GM23338 (cell line): ENCODE measurements around the gene SUGP1. TPM values are rescaled to one million over a fixed set of nuclear protein-coding genes. Genes with fewer than 3 reads are reported as not detected.

Experiments used
- ATAC-seq: fragments of 200-7000 bp; cut with Tn5 transposase; 3 replicates; pipeline ENCODE4 v1.9.1; 2020
- DNase-seq: peaks from one replicate; pipeline ENCODE4 v3.0.0-alpha.2; 2015; ENCODE audit warnings: low spot score
- H2AFZ ChIP-seq: fragments of 200-600 bp; sonication (generic); 2 replicates; pipeline ENCODE4 v1.8.0; 2016; ENCODE audit warnings: antibody characterized with exemption, mild to moderate bottlenecking, moderate library complexity
- H3F3A ChIP-seq: fragments of 200-600 bp; sonication (generic); replicated peaks from 2 replicates; pipeline ENCODE4 v1.8.0; 2017; ENCODE audit warnings: antibody characterized with exemption, mixed run types, low read depth
- H3K27ac ChIP-seq: fragments of 200-600 bp; sonication (generic); 2 replicates; pipeline ENCODE4 v1.6.1; 2016; ENCODE audit warnings: low read depth
- H3K27me3 ChIP-seq: fragments of 200-600 bp; sonication (generic); 2 replicates; pipeline ENCODE4 v1.8.0; 2016; ENCODE audit warnings: mild to moderate bottlenecking, mixed run types, moderate library complexity; ENCODE audit not compliant: insufficient read depth
- H3K36me3 ChIP-seq: fragments of 200-600 bp; sonication (generic); 2 replicates; pipeline ENCODE4 v1.8.0; 2016; ENCODE audit warnings: mild to moderate bottlenecking; ENCODE audit not compliant: insufficient read depth
- H3K4me1 ChIP-seq: fragments of 200-600 bp; sonication (generic); 2 replicates; pipeline ENCODE4 v1.8.0; 2016; ENCODE audit warnings: mild to moderate bottlenecking, moderate library complexity; ENCODE audit not compliant: insufficient read depth
- H3K4me2 ChIP-seq: fragments of 200-600 bp; sonication (generic); 2 replicates; pipeline ENCODE4 v1.7.1; 2017; ENCODE audit warnings: mixed run types
- H3K4me3 ChIP-seq: fragments of 200-600 bp; sonication (generic); 2 replicates; pipeline ENCODE4 v1.6.1; 2016; ENCODE audit warnings: mixed run types
- H3K79me2 ChIP-seq: fragments of 200-600 bp; sonication (generic); replicated peaks from 2 replicates; pipeline ENCODE4 v1.8.0; 2017; ENCODE audit warnings: mild to moderate bottlenecking; ENCODE audit not compliant: insufficient read depth
- H3K9me2 ChIP-seq: fragments of 200-600 bp; sonication (generic); 2 replicates; pipeline ENCODE4 v1.8.0; 2017; ENCODE audit not compliant: insufficient read depth
- H4K20me1 ChIP-seq: fragments of 200-600 bp; sonication (generic); replicated peaks from 2 replicates; pipeline ENCODE4 v1.8.0; 2017; ENCODE audit warnings: mild to moderate bottlenecking; ENCODE audit not compliant: insufficient read depth
- H3K27ac Mint-ChIP-seq: 2 replicates; pipeline ENCODE4 v1.8.0; 2020; ENCODE audit warnings: inconsistent platforms, mild to moderate bottlenecking, moderate library complexity, mixed read lengths
- H3K27me3 Mint-ChIP-seq: 3 replicates; pipeline ENCODE4 v1.8.0; 2022; ENCODE audit warnings: low read depth, mild to moderate bottlenecking, moderate library complexity, mixed read lengths, inconsistent platforms; ENCODE audit not compliant: insufficient read depth, poor library complexity
- H3K36me3 Mint-ChIP-seq: 3 replicates; pipeline ENCODE4 v1.8.0; 2021; ENCODE audit warnings: low read depth, mild to moderate bottlenecking, inconsistent platforms, moderate library complexity, mixed read lengths
- H3K4me1 Mint-ChIP-seq: 3 replicates; pipeline ENCODE4 v1.8.0; 2020; ENCODE audit warnings: mild to moderate bottlenecking, inconsistent platforms, mixed read lengths
- H3K4me3 Mint-ChIP-seq: 3 replicates; pipeline ENCODE4 v1.8.0; 2021; ENCODE audit warnings: moderate library complexity, mild to moderate bottlenecking, inconsistent platforms, mixed read lengths
- H3K9me3 Mint-ChIP-seq: 3 replicates; pipeline ENCODE4 v1.8.0; 2020; ENCODE audit warnings: moderate library complexity, mild to moderate bottlenecking, inconsistent platforms, mixed read lengths
- CREB1 ChIP-seq: fragments of 250-450 bp; sonication (Bioruptor Pico); IDR thresholded peaks from 2 replicates; pipeline ENCODE4 v1.5.0; 2020; ENCODE audit warnings: low read depth, mild to moderate bottlenecking, moderate library complexity
- EZH2 ChIP-seq: fragments of 200-600 bp; sonication (generic); IDR thresholded peaks from one replicate; pipeline ENCODE4 v1.8.0; 2017; ENCODE audit warnings: antibody characterized with exemption, mild to moderate bottlenecking, low read depth; ENCODE audit not compliant: unreplicated experiment
- EZH2phosphoT487 ChIP-seq: fragments of 200-600 bp; sonication (generic); IDR thresholded peaks from one replicate; pipeline ENCODE4 v1.8.1; 2018; ENCODE audit warnings: antibody characterized with exemption; ENCODE audit not compliant: unreplicated experiment
- JUNB ChIP-seq: IDR thresholded peaks from one replicate; pipeline ENCODE4 v1.6.1; 2016; ENCODE audit warnings: antibody characterized with exemption; ENCODE audit not compliant: unreplicated experiment
- NANOG ChIP-seq: IDR thresholded peaks from 2 replicates; pipeline ENCODE4 v1.6.1; 2016; ENCODE audit warnings: antibody characterized with exemption, borderline replicate concordance
- POLR2AphosphoS5 ChIP-seq: IDR thresholded peaks from 2 replicates; pipeline ENCODE4 v1.6.1; 2016; ENCODE audit warnings: antibody characterized with exemption, low read depth
- STAT1 ChIP-seq: IDR thresholded peaks from one replicate; pipeline ENCODE4 v1.6.1; 2016; ENCODE audit warnings: antibody characterized with exemption; ENCODE audit not compliant: unreplicated experiment
- ZNF114 ChIP-seq: fragments of 250-450 bp; sonication (Bioruptor Pico); IDR thresholded peaks from 2 replicates; pipeline ENCODE4 v1.5.0; 2020; ENCODE audit warnings: mild to moderate bottlenecking, moderate library complexity
- ZNF331 ChIP-seq: fragments of 250-450 bp; sonication (Bioruptor Pico); IDR thresholded peaks from 2 replicates; pipeline ENCODE4 v1.5.0; 2020; ENCODE audit warnings: low read depth, mild to moderate bottlenecking, moderate library complexity
- polyA plus RNA-seq: library from polyadenylated mRNA; unstranded; fragments of >200 nt; fragmentation: Nextera tagmentation; extraction: Ambion mirVana; gene quantifications from 2 replicates; pipeline ENCODE4 v1.2.1, GENCODE V29; 2016
- total RNA-seq: library from RNA; depleted of rRNA; stranded (reverse); fragments of >200 nt; shearing (Covaris generic); gene quantifications from 2 replicates; pipeline ENCODE4 v1.2.3, GENCODE V29; 2014
- TF ChIP-seq, protein P1 (sequence below): IDR thresholded peaks from one replicate; pipeline ENCODE4 v1.6.1; 2018; ENCODE audit warnings: antibody characterized with exemption; ENCODE audit not compliant: unreplicated experiment
- TF ChIP-seq, protein P2 (sequence below), 2 experiments: fragments of 200-600 bp in 1 of 2; sonication (generic) in 1 of 2; conservative IDR thresholded peaks; 2 replicates each; pipeline versions ENCODE4 v1.5.1 to v1.6.1; 2016 to 2017; ENCODE audit warnings: antibody characterized with exemption in 2 of 2, low read depth in 2 of 2, mild to moderate bottlenecking in 2 of 2, moderate library complexity in 1 of 2
- TF ChIP-seq, protein P3 (sequence below): IDR thresholded peaks from 2 replicates; pipeline ENCODE4 v1.6.1; 2016; ENCODE audit warnings: antibody characterized with exemption
- TF ChIP-seq, protein P4 (sequence below): fragments of 250-450 bp; sonication (Bioruptor Pico); IDR thresholded peaks from 2 replicates; pipeline ENCODE4 v1.5.0; 2020; ENCODE audit warnings: mild to moderate bottlenecking, moderate library complexity

The SUGP1 gene
- total and polyA plus RNA-seq, 2 experiments from 2014 or later = 38.6 to 61.6 TPM

DNA sequence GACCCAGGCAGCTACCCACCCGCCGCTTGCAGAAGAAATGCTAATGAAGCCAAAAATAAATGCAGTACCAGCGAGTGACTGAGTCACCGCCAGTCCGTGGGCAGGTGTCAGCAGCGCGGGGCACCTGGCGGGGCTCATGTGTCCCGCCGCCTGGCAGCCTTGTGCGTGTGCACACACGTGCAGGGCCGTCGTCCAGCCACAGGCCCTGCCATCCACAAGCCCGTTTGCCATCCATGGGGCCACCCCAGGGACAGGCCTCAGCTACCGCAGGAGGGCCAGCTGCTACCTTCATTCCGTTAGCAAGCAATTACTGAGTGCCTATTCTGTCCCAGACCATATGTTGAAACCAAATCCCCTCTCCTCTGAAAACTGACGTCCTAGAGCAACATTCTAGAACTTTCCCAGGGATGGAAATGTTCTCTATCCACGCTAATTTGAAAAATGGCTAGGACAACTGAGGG, 88.0 kb downstream of the SUGP1 start:
- Mint-ChIP-seq H3K27ac (no peak overlapping the region), H3K4me1 (no peaks in the 10 kb centered on the region; the same call in 2 of the 3 replicates), H3K9me3 (peaks cover 28% of the 10 kb centered on the region), H3K36me3 (peaks cover 9% of the 10 kb centered on the region; the same call in 2 of the 3 replicates), H3K27me3 (peaks cover 12% of the 10 kb centered on the region), H3K4me3 (no peak overlapping the region; the same call in 2 of the 3 replicates)
- Histone ChIP-seq H3K79me2 (no peaks in the 10 kb centered on the region), H3K9me2 (peaks cover 4% of the 10 kb centered on the region; the same call in 1 of the 2 replicates), H3K4me2 (no peak overlapping the region), H3K4me1 (no peaks in the 10 kb centered on the region), H3K27ac (no peak overlapping the region), H4K20me1 (no peaks in the 10 kb centered on the region), H2AFZ (no peak overlapping the region), H3K4me3 (no peak overlapping the region), H3F3A (no peaks in the 10 kb centered on the region), H3K27me3 (no peaks in the 10 kb centered on the region), H3K36me3 (no peaks in the 10 kb centered on the region; the same call in 1 of the 2 replicates)
- no peak for DNase-seq
- TF ChIP-seq EZH2phosphoT487 (no peak), JUNB (no peak), ZNF114 (CRISPR knock-in tag) (no peak), ZNF331 (no peak), POLR2AphosphoS5 (no peak), NANOG (no peak), STAT1 (no peak), CREB1 (CRISPR knock-in tag) (no peak), EZH2 (no peak)
- TF ChIP-seq, protein P1, sequence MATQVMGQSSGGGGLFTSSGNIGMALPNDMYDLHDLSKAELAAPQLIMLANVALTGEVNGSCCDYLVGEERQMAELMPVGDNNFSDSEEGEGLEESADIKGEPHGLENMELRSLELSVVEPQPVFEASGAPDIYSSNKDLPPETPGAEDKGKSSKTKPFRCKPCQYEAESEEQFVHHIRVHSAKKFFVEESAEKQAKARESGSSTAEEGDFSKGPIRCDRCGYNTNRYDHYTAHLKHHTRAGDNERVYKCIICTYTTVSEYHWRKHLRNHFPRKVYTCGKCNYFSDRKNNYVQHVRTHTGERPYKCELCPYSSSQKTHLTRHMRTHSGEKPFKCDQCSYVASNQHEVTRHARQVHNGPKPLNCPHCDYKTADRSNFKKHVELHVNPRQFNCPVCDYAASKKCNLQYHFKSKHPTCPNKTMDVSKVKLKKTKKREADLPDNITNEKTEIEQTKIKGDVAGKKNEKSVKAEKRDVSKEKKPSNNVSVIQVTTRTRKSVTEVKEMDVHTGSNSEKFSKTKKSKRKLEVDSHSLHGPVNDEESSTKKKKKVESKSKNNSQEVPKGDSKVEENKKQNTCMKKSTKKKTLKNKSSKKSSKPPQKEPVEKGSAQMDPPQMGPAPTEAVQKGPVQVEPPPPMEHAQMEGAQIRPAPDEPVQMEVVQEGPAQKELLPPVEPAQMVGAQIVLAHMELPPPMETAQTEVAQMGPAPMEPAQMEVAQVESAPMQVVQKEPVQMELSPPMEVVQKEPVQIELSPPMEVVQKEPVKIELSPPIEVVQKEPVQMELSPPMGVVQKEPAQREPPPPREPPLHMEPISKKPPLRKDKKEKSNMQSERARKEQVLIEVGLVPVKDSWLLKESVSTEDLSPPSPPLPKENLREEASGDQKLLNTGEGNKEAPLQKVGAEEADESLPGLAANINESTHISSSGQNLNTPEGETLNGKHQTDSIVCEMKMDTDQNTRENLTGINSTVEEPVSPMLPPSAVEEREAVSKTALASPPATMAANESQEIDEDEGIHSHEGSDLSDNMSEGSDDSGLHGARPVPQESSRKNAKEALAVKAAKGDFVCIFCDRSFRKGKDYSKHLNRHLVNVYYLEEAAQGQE = no peak
- TF ChIP-seq, protein P2, sequence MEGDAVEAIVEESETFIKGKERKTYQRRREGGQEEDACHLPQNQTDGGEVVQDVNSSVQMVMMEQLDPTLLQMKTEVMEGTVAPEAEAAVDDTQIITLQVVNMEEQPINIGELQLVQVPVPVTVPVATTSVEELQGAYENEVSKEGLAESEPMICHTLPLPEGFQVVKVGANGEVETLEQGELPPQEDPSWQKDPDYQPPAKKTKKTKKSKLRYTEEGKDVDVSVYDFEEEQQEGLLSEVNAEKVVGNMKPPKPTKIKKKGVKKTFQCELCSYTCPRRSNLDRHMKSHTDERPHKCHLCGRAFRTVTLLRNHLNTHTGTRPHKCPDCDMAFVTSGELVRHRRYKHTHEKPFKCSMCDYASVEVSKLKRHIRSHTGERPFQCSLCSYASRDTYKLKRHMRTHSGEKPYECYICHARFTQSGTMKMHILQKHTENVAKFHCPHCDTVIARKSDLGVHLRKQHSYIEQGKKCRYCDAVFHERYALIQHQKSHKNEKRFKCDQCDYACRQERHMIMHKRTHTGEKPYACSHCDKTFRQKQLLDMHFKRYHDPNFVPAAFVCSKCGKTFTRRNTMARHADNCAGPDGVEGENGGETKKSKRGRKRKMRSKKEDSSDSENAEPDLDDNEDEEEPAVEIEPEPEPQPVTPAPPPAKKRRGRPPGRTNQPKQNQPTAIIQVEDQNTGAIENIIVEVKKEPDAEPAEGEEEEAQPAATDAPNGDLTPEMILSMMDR (conservative IDR thresholded peaks at IDR 0.05; ENCODE audit: low read depth in 2 of 2) = no peak
- TF ChIP-seq, protein P3, sequence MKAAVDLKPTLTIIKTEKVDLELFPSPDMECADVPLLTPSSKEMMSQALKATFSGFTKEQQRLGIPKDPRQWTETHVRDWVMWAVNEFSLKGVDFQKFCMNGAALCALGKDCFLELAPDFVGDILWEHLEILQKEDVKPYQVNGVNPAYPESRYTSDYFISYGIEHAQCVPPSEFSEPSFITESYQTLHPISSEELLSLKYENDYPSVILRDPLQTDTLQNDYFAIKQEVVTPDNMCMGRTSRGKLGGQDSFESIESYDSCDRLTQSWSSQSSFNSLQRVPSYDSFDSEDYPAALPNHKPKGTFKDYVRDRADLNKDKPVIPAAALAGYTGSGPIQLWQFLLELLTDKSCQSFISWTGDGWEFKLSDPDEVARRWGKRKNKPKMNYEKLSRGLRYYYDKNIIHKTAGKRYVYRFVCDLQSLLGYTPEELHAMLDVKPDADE = no peak
- TF ChIP-seq, protein P4, sequence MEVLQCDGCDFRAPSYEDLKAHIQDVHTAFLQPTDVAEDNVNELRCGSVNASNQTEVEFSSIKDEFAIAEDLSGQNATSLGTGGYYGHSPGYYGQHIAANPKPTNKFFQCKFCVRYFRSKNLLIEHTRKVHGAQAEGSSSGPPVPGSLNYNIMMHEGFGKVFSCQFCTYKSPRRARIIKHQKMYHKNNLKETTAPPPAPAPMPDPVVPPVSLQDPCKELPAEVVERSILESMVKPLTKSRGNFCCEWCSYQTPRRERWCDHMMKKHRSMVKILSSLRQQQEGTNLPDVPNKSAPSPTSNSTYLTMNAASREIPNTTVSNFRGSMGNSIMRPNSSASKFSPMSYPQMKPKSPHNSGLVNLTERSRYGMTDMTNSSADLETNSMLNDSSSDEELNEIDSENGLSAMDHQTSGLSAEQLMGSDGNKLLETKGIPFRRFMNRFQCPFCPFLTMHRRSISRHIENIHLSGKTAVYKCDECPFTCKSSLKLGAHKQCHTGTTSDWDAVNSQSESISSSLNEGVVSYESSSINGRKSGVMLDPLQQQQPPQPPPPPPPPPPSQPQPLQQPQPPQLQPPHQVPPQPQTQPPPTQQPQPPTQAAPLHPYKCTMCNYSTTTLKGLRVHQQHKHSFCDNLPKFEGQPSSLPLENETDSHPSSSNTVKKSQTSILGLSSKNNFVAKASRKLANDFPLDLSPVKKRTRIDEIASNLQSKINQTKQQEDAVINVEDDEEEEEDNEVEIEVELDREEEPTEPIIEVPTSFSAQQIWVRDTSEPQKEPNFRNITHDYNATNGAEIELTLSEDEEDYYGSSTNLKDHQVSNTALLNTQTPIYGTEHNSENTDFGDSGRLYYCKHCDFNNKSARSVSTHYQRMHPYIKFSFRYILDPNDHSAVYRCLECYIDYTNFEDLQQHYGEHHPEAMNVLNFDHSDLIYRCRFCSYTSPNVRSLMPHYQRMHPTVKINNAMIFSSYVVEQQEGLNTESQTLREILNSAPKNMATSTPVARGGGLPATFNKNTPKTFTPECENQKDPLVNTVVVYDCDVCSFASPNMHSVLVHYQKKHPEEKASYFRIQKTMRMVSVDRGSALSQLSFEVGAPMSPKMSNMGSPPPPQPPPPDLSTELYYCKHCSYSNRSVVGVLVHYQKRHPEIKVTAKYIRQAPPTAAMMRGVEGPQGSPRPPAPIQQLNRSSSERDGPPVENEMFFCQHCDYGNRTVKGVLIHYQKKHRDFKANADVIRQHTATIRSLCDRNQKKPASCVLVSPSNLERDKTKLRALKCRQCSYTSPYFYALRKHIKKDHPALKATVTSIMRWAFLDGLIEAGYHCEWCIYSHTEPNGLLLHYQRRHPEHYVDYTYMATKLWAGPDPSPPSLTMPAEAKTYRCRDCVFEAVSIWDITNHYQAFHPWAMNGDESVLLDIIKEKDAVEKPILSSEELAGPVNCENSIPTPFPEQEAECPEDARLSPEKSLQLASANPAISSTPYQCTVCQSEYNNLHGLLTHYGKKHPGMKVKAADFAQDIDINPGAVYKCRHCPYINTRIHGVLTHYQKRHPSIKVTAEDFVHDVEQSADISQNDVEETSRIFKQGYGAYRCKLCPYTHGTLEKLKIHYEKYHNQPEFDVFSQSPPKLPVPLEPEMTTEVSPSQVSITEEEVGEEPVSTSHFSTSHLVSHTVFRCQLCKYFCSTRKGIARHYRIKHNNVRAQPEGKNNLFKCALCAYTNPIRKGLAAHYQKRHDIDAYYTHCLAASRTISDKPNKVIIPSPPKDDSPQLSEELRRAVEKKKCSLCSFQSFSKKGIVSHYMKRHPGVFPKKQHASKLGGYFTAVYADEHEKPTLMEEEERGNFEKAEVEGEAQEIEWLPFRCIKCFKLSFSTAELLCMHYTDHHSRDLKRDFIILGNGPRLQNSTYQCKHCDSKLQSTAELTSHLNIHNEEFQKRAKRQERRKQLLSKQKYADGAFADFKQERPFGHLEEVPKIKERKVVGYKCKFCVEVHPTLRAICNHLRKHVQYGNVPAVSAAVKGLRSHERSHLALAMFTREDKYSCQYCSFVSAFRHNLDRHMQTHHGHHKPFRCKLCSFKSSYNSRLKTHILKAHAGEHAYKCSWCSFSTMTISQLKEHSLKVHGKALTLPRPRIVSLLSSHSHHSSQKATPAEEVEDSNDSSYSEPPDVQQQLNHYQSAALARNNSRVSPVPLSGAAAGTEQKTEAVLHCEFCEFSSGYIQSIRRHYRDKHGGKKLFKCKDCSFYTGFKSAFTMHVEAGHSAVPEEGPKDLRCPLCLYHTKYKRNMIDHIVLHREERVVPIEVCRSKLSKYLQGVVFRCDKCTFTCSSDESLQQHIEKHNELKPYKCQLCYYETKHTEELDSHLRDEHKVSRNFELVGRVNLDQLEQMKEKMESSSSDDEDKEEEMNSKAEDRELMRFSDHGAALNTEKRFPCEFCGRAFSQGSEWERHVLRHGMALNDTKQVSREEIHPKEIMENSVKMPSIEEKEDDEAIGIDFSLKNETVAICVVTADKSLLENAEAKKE = no peak
- peak; percentile 27; the same call in 1 of the 3 replicates for ATAC-seq
